COLO829 (cell line): ENCODE measurements around the gene A4GNT.
"Not testable (repeated sequence)": the region's sequence is repeated elsewhere in the genome, so short reads cannot be mapped to it uniquely, and the experiment has no call there.

Experiments
- DNase-seq: peaks from one replicate; pipeline ENCODE4 v3.0.0; 2012; ENCODE audit warnings: low spot score

Gene A4GNT

DNA sequence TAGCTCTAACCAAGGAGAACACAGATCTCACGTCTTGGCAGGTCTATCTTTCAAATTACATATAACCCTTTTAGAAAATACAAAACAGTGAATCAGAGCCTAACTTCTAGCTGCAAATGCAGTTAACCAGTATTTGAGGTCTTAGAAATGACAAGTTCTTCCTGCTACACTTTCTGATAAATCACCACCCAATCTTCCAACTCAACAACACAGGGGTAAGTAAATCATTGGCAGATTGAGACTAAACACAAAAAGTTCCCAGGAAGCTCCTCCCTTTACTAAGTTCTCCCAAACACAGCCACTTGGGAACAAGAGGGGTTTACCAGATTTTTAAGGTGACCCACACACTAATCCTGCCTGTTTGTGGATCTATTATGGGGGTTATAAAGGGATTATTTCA is at the start of gene A4GNT:
Gene A4GNT (minus strand): TSS at position 152 of the 400 bp plus-strand sequence. CDS start 1,134 bp downstream, outside the sequence.
- no peak for DNase-seq

DNA sequence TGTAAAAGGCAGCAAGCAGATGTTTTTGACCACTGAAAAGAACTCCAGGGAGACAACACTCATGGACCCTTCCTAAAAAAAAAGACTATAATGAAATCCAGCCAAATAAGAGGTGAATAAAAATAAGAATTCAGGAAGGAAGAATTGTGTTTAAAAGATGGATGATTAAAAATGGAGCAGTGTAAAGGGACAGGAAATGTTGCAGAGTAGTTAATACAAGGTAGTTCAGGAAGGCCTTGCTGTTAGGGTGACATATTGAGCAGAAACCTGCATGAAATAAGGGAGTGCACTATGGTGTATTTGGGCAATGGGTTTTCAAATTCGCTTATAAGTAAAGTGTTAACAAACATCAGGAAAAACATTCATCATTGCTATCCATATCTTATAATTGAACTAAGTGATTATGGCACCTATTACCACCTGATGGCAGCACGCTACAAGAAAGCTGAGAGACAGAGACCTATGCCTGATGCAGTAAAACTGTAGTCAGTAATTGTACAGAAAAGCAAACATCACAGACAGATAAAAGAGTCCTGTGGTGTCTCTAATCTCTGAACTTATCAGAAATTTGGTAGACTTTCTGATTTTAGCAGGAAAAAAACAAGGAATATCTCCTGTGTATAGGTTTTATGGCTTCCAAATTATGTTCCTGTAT is 48.3 kb upstream of the A4GNT start:
- peak; percentile 61 for DNase-seq

DNA sequence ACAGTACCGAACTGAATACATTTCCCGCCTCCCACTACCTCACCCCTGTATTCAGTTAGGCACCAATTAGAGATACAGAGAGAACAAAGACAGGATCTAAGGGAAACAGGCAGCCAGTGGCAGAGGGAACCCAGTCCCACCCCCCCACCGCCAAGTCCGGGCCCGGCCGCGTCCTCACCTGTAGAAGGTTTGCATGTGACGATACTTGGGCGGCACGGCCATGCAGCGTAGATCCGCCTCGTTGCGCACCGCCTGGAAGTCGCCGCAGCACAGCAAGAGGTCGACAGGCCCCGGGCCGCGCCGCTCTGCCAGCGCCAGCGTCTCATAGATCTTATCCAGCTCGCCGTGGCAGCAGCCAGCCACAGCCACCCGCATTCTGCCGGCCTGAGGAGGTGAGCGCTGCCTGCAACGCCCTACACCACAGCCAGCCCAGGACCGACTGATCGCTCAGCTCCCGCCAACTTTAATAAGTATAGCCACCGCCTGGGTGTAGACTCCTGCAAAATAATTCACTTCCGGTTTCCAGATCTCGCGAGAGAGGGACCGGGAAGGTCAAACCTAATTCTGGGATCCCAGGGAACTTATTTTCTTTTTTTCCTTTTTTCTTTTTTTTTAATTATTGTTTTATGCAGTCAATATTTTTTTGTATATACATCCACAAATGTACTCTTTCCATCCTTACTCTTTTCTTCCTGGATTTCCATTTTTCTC is 42.4 kb upstream of the A4GNT start, which contains the start of gene DBR1:
Gene DBR1 (minus strand): TSS at position 501 of the 711 bp plus-strand sequence. CDS start 126 bp downstream, at position 375.
- peak; percentile 84 for DNase-seq

DNA sequence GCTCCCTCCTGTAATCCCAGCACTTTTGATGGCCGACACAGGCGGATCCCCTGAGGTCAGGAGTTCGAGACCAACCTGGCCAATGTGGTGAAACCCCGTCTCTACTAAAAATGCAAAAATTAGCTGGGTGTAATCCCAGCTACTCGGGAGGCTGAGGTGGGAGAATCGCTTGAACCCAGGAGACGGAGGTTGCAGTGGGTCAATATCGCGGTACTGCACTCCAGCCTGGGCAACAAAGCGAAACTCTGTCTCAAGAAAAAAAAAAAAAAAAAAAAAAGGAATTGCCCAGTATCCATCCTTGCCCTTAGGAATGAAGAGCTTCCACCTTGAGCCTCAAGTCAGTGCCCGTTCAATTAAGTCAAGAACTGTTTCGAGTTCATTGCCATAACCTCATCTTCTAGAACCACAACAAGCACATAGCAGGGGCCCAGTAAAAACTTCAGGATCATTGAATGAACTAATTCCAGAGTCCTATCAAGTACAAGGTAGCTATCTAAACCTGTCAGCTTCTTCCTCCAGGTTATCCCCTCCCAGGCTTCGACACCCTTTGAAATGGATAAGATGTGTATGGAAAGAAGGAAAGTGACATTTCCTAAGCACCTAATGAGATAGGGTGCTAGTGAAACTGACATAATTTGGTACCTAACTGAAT is 41.7 kb upstream of the A4GNT start:
- DNase-seq: no peak

DNA sequence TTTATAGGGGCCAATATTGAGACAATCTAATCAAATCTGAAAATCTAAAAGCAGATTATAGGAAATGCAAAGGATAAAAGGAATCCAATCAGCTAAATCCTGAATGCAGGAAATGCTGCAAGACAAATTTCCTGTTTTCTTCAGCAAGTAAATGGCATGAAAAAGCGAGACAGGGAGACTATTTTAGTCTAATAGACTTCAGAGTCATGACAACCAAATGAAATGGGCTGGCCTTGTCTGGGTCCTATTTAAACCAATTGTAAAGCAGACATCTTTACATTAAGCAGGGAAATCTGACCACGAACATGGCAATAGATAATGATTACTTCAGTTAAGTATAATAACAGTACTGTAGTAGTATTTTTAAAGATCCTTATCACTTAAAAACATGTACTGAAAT is 40.4 kb upstream of the A4GNT start:
- DNase-seq: no peak

DNA sequence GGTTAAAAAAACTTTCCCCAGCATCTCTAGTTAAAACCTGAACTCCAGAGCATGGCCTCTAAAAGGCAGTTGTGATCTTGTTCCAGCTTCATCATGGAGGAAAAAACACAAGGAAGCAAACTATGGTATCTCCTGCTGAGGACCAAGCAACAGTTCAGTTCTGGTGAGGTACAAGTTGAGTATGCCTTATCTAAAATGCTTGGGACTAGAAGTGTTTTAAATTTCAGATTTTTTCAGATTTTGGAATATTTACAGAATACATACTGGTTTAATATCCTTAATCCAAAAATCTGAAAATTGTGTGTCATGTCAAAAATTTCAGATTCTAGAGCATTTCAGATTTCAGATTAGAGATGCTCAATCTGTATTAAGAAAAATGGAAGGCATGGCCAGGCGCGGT is 32.9 kb upstream of the A4GNT start:
- no peak for DNase-seq

DNA sequence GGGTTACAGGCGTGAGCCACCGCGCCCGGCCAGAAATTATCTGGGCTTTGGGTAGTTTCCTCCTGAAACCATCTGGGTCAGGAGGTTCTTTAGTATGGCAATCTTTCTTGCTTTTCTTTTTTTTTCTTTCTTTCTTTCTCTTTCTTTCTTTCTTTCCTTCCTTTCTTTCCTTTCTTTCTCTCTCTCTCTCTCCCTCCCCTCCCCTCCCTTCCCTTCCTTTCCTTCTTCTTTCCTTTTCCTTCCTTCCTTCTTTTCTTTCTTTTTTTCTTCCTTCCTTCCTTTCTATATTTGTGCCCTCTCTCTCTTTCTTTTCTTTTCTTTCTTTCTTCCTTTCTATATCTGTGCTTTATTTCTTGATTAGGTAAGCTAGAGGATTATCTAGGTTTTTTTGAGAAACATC is 25.6 kb upstream of the A4GNT start:
- DNase-seq: no peak

DNA sequence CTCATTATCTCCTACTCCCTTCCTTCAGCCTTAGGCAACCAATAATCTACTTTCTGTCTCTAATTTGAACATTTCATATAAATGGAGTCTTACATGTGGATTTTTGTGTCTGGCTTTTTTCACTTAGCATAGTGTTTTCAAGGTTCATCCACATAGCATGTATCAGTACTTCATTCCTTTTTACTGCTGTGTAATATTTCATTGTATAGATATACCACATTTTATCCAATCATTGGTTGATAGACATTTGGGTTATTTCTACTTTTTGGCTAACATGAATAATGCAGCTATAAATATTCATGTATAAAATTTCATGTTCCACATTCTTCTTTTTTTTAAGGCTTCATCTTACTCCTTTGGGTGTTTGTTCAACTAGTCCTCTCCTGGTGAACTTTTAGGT is 22.3 kb upstream of the A4GNT start:
- DNase-seq: no peak

DNA sequence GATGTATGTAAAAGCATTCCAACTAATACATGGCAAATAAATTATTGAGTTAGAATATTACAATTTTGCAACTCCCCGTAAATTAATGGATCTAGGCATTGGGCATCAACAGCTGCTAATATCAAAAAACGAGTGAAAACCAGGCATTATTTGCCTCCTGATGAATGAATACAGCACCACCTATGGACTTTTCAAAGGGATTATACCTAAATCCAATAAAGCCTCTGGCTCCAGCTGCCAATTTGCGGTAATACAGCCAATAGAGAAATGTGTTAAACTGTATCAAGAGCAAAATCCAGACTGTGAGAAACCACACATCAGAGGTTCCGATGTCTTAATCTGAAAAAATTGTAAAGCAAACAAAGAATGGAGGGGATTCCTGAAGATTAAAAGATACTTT is 16.3 kb upstream of the A4GNT start:
- DNase-seq: no peak

DNA sequence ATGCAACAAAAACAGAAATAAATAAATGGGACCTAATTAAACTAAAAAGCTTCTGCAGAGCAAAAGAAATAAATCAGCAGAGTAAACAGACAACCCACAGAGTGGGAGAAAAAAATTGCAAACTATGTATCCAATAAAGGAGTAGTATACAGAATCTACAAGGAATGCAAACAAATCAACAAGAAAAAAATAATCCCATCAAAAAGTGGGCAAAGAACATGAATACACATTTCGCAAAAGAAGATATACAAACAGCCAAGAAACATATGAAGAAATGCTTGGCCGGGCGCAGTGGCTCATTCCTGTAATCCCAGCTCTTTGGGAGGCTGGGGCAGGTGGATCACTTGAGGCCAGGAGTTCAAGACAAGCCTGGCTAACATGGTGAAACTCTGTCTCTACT is 10.0 kb upstream of the A4GNT start:
- DNase-seq: not testable (repeated sequence)

DNA sequence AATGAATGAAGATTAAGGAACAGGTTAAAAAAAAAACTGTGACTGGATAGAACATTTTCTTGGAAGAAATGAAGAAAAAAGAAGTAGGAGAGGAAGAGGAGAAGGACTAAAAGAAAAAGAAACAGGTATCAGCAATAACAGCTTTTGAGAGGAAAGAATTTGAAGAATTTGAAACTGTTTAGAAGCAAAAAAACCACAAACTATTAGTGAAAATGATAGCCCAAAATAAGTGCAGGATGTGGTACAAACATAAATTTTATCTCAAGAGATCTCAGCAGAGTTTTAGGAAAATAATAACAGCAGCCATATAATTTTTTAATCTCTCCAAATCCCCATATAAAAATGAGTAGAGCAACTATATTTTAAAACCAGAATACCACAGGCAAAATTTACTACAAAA is 8.8 kb upstream of the A4GNT start:
- no peak for DNase-seq

DNA sequence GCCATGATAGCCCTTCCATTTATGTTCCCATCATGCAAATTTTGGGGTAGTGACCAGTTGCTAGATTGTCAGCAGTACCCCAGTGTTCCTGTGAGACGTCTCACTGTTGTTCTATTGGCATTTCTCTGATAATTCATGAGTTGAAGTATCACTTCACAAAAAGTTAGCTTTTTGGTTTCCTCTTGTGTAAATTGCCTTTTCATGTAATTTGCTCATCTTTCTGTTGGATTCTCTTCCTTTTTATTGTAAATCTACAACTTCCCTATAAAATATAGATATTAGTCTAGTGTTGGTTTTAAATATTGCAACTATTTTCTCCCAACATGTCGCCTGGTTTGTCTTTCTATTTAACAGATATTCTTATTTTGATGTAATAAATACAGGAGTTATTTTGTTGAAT is 7.5 kb upstream of the A4GNT start:
- no peak for DNase-seq

DNA sequence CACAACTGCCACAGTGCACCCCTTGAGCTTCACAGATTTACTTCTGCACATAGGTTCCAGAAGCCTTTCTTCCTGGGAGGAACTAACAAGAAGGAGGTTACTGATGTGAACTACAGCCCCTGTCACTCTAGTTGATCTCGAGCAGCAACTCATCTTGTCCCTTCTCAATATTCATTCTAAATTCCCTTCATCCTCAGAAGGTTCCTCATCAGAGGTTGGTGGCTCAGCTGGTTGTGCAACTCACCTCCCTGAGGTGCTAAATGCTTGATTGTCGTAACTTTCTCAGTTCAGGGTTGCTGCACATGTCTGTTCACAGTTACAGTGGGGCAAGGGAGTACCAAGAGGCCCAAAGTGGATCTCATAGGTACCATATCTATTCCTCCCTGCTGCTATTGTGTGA is 5.7 kb upstream of the A4GNT start:
- no peak for DNase-seq

DNA sequence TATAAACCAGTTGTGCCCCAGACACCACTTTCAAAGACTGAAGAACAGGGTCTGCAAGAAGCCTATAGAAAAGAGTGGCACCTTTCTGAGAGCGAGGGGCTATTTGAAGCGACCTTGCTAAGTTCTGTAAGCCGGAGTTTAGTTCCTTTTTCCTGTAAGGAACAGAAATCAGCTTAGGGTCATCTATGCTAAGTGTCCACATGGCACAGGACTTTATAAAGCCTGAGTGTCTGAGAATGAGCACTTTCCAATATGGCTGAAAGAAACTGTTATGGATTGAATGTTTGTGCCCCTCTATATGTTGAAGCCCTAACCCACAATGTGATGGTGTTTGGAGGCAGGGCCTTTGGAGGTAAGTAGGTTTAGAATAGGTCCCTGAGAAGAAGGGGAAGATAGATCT is 4.0 kb upstream of the A4GNT start:
- no peak for DNase-seq

DNA sequence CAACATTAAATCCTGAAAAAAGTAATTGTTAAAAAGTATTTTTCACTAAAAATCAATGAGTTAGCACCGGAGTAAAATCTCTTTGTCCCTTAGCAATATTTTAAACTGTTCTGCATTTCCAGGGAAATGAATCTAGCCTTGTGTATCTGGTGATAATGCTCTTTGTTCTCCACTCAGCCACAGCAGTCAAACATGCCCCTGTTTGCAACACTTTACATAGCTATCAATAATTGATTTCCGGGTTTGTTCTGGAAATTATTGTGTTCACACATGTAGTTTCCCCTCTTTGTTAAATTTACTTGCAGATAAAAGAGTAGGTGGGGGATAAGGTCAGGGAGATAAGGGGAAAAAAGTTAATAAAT is 3.6 kb upstream of the A4GNT start:
- no peak for DNase-seq

DNA sequence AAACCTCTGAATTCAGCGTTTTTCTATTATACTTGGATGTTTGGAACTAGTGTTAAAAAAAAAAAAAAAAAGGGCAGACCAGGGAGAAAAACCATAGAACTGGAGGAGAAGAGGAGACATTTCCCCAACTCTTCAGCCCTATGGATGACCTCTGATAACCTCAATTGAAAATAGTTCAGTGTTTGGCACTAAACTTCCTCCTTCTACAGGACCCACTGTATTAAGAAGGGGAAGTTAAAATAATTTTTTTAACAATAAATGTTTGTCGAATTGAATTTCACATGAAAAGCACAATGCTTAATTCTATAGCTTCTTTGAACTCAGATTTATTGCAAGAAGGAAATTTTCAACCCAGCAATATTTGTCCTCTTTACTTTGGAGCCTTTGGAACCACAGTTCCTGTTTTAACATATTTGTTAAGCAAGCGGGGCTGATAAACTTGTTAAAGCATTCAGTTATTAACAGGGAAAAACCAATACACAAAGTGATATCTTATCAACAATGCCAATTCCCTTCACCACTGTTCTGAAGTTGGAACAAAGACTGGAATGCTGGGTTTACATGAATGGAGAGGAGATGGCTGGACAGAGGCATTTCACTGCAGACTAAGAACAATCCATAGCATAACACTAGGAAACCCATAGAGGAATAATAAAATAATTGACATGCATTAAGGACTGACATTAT is 3.1 kb upstream of the A4GNT start:
- no peak for DNase-seq

DNA sequence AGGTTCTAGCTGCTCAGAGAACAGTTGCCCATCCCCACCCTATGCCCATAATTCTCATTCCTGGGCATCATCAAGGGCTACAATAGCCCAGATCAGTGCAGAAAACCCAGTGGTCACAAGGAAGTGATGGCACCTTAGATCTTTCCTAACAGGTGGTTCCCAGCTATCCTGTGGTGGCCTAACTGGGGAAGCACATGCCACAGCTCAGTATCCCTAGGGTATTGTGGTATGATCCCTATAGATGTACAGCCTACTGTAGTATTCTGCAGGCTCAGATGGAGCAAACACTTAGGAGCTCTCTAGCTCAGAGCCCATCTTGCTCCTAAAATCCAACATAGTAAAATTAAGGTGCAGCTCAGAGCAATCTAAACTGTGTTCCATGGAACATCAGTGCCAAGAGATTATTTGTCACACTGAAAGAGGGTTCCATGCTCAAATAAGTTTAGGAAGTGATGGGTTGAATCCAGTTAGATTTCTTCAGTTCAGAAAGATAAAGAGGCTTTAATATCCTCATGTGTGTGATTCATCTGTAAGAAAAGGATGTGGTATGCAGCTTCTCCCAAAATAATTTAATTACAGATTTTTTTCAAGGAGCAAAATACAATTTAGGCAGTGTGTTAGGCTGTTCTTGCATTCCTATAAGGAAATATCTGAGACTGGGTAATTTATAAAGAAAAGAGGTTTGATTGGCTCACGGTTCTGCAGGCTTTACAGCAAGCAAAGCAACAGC is 4.4 kb downstream of the A4GNT start:
- DNase-seq: peak; percentile 69

DNA sequence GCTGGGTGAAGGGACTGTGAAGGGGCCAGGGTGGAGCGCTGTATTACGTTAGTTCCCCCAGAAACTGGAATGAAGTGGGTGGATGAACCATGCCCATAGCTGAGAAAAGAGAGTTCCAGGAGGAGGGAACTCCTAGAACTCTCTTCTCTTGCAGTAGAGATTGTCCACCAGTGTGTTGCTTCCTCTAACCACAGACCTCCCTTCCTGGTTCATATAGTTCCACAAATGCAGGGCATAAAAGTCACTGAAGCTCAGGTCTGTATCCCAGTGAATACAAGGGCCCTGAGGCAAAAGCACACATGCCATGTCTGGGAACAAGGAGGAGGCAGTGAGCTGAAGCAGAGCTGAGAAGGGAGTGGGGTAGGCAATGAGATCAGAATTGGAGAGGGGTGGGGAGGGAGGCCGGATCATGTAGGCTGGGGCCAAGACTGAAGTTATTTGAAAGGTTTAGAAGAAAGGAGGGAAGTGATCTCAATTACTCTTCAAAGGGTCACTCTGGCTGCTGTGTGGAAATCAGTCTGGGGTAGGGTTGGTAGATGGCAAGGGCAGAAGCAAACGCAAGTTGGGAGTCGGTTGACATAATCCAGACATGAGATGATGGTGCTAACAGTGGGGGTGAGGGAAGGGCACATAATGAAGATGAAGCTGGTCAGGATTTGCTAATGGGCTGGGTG is 6.5 kb downstream of the A4GNT start:
- DNase-seq: peak; percentile 77

DNA sequence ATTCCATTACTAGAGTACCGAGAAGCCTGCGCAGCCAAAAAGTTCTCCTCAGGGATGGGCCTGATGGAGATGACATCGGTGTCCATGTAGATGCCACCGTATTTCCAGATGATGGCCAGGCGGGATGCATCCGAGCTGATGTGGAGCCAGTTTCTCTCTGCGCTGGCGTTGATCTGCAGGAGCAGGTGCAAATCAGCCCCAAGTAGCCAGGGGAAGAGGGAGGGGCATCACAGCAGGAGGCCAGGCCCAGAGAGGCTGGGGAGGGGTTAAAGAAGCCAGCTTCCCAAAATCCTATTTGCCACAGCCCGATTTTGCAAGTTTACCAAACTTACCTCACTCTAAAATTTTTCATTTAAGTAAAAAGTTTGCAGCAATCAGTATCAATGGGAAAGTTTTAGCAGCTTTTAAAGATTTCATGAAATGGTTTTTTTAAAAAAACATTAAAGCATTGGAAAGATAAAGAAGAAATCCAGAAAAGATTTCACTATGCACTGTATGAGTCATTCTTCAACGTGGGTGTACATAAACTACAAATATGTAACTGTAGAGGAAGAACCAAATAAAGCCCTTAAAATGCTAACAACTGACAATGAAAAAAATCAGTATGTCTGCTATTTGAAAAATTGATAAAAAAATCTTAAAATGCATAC is 7.4 kb downstream of the A4GNT start:
- DNase-seq: peak; percentile 90

DNA sequence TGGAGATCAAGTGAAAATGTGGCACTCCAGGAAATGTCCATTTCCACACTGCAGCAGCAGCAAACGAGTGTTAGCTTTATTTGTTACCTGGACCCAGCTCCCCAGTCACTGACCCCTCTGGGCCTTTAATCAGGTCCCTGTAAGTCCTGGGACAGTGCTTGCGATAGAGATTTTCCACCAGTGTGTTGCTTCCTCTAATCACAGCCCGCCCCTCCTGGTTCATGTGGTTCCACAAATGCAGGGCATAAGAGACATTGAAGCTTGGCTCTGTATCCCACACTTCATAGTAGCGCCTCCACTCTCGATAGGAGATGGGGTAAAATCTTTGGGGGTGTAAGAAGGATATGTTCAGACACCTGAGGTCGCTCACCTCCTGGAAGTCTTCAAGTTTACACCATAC is 8.0 kb downstream of the A4GNT start:
- no peak for DNase-seq

DNA sequence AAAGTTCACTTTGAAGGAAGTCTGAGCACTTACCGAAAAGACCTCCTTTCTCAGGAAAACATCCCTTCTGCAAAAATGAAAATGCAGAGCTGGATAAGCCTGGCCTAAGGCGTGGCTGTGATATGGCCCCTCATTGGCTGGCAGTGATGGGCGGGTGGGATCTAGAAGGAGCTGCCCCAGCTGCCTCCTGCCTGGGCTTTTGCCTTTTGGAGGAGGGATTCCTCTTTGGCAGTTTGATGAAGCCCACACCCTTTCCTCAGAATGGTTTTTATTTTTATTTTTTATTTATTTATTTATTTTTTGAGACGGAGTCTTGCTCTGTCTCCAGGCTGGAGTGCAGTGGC is 12.8 kb downstream of the A4GNT start:
- no peak for DNase-seq
